Ishikawa (cell line): ENCODE results near the gene OGG1.

Experiments
- CEBPB ChIP-seq: IDR thresholded peaks from 2 replicates; pipeline ENCODE4 v1.6.1; 2012
- CREB1 ChIP-seq: IDR thresholded peaks from 2 replicates; pipeline ENCODE4 v1.6.1; 2012; ENCODE audit warnings: low read depth
- EGR1 ChIP-seq: IDR thresholded peaks from 2 replicates; pipeline ENCODE4 v1.6.1; 2012
- EP300 ChIP-seq: IDR thresholded peaks from 2 replicates; pipeline ENCODE4 v1.6.1; 2012; ENCODE audit warnings: borderline replicate concordance
- FOXM1 ChIP-seq: IDR thresholded peaks from 2 replicates; pipeline ENCODE4 v1.6.1; 2012; ENCODE audit warnings: low read depth, borderline replicate concordance
- MAX ChIP-seq: IDR thresholded peaks from 2 replicates; pipeline ENCODE4 v1.6.1; 2012
- NFIC ChIP-seq: IDR thresholded peaks from 2 replicates; pipeline ENCODE4 v1.6.1; 2012
- RAD21 ChIP-seq: IDR thresholded peaks from 2 replicates; pipeline ENCODE4 v1.6.1; 2012; ENCODE audit warnings: low read depth
- REST ChIP-seq: IDR thresholded peaks from 2 replicates; pipeline ENCODE4 v1.6.1; 2012; ENCODE audit warnings: low read depth, mild to moderate bottlenecking
- TAF1 ChIP-seq: IDR thresholded peaks from 2 replicates; pipeline ENCODE4 v1.6.1; 2012; ENCODE audit warnings: low read depth, mild to moderate bottlenecking
- TCF12 ChIP-seq: IDR thresholded peaks from 2 replicates; pipeline ENCODE4 v1.6.1; 2012; ENCODE audit warnings: low read depth
- TEAD4 ChIP-seq: IDR thresholded peaks from 2 replicates; pipeline ENCODE4 v1.6.1; 2012
- USF1 ChIP-seq: IDR thresholded peaks from 2 replicates; pipeline ENCODE4 v1.6.1; 2012
- YY1 ChIP-seq: IDR thresholded peaks from 2 replicates; pipeline ENCODE4 v1.6.1; 2012; ENCODE audit warnings: low read depth
- ZBTB7A ChIP-seq: IDR thresholded peaks from 2 replicates; pipeline ENCODE4 v1.6.1; 2012; ENCODE audit warnings: low read depth

The OGG1 gene

GRCh38 chr3:9754678-9755077 lies 4.9 kb downstream of the OGG1 start:
- TF ChIP-seq CREB1 (no peak), EGR1 (no peak), MAX (no peak), RAD21 (no peak), TEAD4 (no peak), EP300 (no peak), REST (no peak), TAF1 (no peak), USF1 (no peak), NFIC (no peak), ZBTB7A (no peak), TCF12 (no peak), YY1 (no peak)

GRCh38 chr3:9757427-9757826 lies 7.7 kb downstream of the OGG1 start:
- TF ChIP-seq TAF1 (no peak), TEAD4 (no peak), RAD21 (no peak)

GRCh38 chr3:9760779-9761505 lies 11.2 kb downstream of the OGG1 start:
- TF ChIP-seq TAF1: no peak
- no peak for TF ChIP-seq USF1
- no peak for TF ChIP-seq YY1
- no peak for TF ChIP-seq TEAD4
- TF ChIP-seq NFIC: no peak
- TF ChIP-seq RAD21: no peak
- no peak for TF ChIP-seq CEBPB
- no peak for TF ChIP-seq CREB1
- no peak for TF ChIP-seq FOXM1
- no peak for TF ChIP-seq TCF12
- no peak for TF ChIP-seq EP300
- no peak for TF ChIP-seq MAX
- no peak for TF ChIP-seq ZBTB7A

- TF ChIP-seq EP300 (no peak), FOXM1 (no peak), RAD21 (no peak), USF1 (no peak), CREB1 (no peak), YY1 (no peak), CEBPB (no peak), MAX (no peak), TEAD4 (no peak), EGR1 (no peak)
These were observed 12.2 kb downstream of the OGG1 start for GRCh38 chr3:9761919-9762318.

GRCh38 chr3:9762871-9763270 lies 13.1 kb downstream of the OGG1 start:
- TF ChIP-seq TCF12 (no peak), REST (no peak), USF1 (no peak), EP300 (no peak), NFIC (no peak), RAD21 (no peak), EGR1 (no peak), ZBTB7A (no peak), YY1 (no peak)
